ENCODE results near the gene FICD.

The FICD gene

DNA sequence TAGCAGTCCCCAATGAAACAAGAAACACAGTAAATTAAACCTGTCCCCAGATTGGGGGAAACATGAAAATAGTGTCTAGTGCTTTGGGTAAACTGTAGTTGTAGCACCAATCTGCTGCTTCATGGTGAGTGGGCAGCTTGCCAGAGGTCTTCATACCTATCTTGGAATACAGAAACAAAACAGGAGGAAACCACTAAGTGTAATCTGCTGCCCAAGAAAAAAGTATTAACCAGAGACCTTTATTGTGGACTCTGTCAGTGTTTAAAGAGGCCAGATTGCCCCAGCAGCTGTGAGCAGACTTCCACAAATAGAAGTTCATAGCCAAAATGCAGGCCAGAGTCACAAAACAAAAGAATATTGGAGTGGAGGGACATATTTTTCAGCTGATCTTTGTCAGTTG lies 49.6 kb downstream of the FICD start:
- Mint-ChIP-seq H3K4me1 (peaks cover 50% of the 10 kb centered on the region), H3K27me3 (no peaks in the 10 kb centered on the region)
- no peak for ATAC-seq

GRCh38 chr12:108565146-108565545 lies 50.1 kb downstream of the FICD start:
- no peak overlapping the region for H3K4me3 Mint-ChIP-seq
- no peak overlapping the region for H3K27ac Mint-ChIP-seq
- H3K4me1 Mint-ChIP-seq, result peaks cover 50% of the 10 kb centered on the region
- DNase-seq (no peak), ATAC-seq (no peak)
- H3K27me3 Mint-ChIP-seq, result no peaks in the 10 kb centered on the region
- H3K9me3 Mint-ChIP-seq, result no peaks in the 10 kb centered on the region

More for the DNA sequence above, 49.6 kb downstream of the FICD start:
- Mint-ChIP-seq H3K9me3 (no peaks in the 10 kb centered on the region), H3K27ac (peak overlapping the region in 1 of 2 donors; percentile 59), H3K4me3 (peak overlapping the region in 1 of 2 donors; percentile 16)
- no peak for DNase-seq

DNA sequence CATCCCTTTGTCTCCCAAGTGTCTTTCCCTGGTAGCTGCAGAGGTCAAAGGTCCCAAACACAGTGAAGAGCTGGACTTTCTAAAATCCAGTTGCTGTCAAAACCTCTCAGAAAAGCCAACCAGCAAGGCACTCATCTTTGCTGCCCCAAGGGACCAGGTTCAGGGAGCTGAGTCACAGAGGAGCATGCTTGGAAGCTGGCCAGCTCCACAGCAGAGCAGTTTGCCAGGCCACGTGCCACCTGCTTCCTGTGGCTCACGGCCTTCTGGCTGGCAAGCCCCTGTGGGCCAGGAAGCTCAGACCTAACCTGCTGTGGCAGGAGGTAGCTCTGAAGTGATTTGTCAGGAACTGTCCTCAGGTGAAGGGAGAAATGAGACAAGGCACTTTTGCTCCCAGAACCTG lies 50.9 kb downstream of the FICD start:
- DNase-seq (peak; percentile 31 to 78), ATAC-seq (peak; percentile 22)
- H3K4me1 Mint-ChIP-seq, result peaks cover 57% of the 10 kb centered on the region
- peak overlapping the region in 1 of 2 donors; percentile 23 for H3K4me3 Mint-ChIP-seq
- H3K9me3 Mint-ChIP-seq, result no peaks in the 10 kb centered on the region
- H3K27me3 Mint-ChIP-seq, result no peaks in the 10 kb centered on the region
- peak overlapping the region in 1 of 2 donors; percentile 80 for H3K27ac Mint-ChIP-seq

DNA sequence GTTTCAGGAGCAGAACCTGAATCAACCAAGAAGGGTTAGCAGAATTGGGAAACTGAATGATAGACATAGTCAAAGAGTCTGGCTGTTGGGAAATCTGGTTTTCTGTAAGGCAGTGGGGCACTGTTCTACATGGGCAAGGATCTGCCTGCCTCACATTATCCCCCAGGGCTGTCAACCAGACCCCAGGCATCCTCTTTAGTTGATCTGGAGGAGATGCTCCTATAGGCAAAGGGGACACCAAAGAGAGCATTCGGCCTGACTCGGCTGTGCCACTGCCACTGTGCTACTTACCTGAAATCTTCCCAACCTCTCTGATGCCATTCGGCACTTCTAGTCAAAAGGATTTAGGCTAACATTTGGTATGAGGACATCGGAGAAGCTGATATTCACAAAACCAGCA lies 51.4 kb downstream of the FICD start:
- Mint-ChIP-seq H3K4me1 (peaks cover 60% of the 10 kb centered on the region), H3K27ac (peak overlapping the region in 1 of 2 donors; percentile 80), H3K9me3 (no peaks in the 10 kb centered on the region), H3K4me3 (no peak overlapping the region), H3K27me3 (no peaks in the 10 kb centered on the region)
- DNase-seq (no peak), ATAC-seq (no peak)

GRCh38 chr12:108567406-108568337 lies 52.6 kb downstream of the FICD start:
- H3K27me3 Mint-ChIP-seq, result no peaks in the 10 kb centered on the region
- no peak overlapping the region for H3K27ac Mint-ChIP-seq
- peaks cover 72% of the 10 kb centered on the region for H3K4me1 Mint-ChIP-seq
- ATAC-seq (no peak), DNase-seq (no peak)
- H3K4me3 Mint-ChIP-seq, result peak overlapping the region; percentile 79 to 91
- H3K9me3 Mint-ChIP-seq, result no peaks in the 10 kb centered on the region

- ATAC-seq (peak; percentile 97), DNase-seq (peak; percentile 72 to 86)
- H3K4me3 Mint-ChIP-seq, result peak overlapping the region; percentile 79 to 91
Observed at GRCh38 chr12:108568338-108569154, 53.5 kb downstream of the FICD start.

More at GRCh38 chr12:108568338-108569154, 53.5 kb downstream of the FICD start:
- H3K27ac Mint-ChIP-seq, result peak overlapping the region; percentile 86 to 92
- peaks cover 81% of the 10 kb centered on the region for H3K4me1 Mint-ChIP-seq
- no peaks in the 10 kb centered on the region for H3K27me3 Mint-ChIP-seq
- H3K9me3 Mint-ChIP-seq, result no peaks in the 10 kb centered on the region
